ENCODE data around the gene STX19. TPM values are rescaled to one million over a fixed set of nuclear protein-coding genes. Genes with fewer than 3 reads are reported as not detected.
A peak's percentile ranks its signal among the peaks of the same experiment; 100 is the strongest.
"Not testable (repeated sequence)": the region's sequence is repeated elsewhere in the genome, so short reads cannot be mapped to it uniquely, and the experiment has no call there.

The STX19 gene
- total RNA-seq, 1 experiment from 2014 or later, result not detected

DNA sequence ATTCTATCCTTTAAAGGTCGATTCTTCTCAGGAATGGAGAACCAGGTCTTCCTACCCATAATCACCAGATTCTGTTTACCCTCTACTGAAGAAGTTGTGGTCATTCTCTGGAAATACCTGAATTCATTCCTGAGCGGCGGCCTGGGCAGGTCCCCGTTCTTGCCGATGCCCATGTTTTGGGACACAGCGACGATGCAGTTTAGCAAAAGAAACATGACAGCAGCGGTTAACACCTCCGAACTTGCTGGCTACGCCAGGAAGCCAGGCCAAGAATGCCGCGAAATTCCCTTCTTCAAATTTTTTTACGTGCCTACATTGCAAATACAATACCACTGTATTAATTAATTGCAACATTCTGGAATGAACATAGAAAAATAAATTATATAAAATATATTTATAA is 32.9 kb upstream of the STX19 start:
- Histone ChIP-seq H3K27me3 (ENCODE audit: control insufficient read depth, insufficient read depth, low read length) (no peaks in the 10 kb centered on the region), H3K4me3 (ENCODE audit: insufficient read depth, low read depth, low read length) (no peak overlapping the region), H3K36me3 (replicated peaks; ENCODE audit: control insufficient read depth, insufficient read depth, low read length) (no peaks in the 10 kb centered on the region)
- no peak for DNase-seq

GRCh38 chr3:94050546-94050945 is 22.1 kb upstream of the STX19 start:
- Histone ChIP-seq H3K27me3 (ENCODE audit: control insufficient read depth, insufficient read depth, low read length) (no peaks in the 10 kb centered on the region), H3K4me3 (ENCODE audit: insufficient read depth, low read depth, low read length) (no peak overlapping the region), H3K36me3 (replicated peaks; ENCODE audit: control insufficient read depth, insufficient read depth, low read length) (no peaks in the 10 kb centered on the region)
- no peak for DNase-seq

GRCh38 chr3:94049267-94049666 is 20.9 kb upstream of the STX19 start:
- H3K27me3 ChIP-seq (ENCODE audit: control insufficient read depth, insufficient read depth, low read length), result no peaks in the 10 kb centered on the region
- DNase-seq, result no peak
- H3K4me3 ChIP-seq (ENCODE audit: insufficient read depth, low read depth, low read length), result no peak overlapping the region
- H3K36me3 ChIP-seq (replicated peaks; ENCODE audit: control insufficient read depth, insufficient read depth, low read length), result no peaks in the 10 kb centered on the region

GRCh38 chr3:94046533-94046932 is 18.1 kb upstream of the STX19 start:
- DNase-seq, result no peak
- Histone ChIP-seq H3K36me3 (replicated peaks; ENCODE audit: control insufficient read depth, insufficient read depth, low read length) (no peaks in the 10 kb centered on the region), H3K27me3 (ENCODE audit: control insufficient read depth, insufficient read depth, low read length) (no peaks in the 10 kb centered on the region), H3K4me3 (ENCODE audit: insufficient read depth, low read depth, low read length) (no peak overlapping the region)

DNA sequence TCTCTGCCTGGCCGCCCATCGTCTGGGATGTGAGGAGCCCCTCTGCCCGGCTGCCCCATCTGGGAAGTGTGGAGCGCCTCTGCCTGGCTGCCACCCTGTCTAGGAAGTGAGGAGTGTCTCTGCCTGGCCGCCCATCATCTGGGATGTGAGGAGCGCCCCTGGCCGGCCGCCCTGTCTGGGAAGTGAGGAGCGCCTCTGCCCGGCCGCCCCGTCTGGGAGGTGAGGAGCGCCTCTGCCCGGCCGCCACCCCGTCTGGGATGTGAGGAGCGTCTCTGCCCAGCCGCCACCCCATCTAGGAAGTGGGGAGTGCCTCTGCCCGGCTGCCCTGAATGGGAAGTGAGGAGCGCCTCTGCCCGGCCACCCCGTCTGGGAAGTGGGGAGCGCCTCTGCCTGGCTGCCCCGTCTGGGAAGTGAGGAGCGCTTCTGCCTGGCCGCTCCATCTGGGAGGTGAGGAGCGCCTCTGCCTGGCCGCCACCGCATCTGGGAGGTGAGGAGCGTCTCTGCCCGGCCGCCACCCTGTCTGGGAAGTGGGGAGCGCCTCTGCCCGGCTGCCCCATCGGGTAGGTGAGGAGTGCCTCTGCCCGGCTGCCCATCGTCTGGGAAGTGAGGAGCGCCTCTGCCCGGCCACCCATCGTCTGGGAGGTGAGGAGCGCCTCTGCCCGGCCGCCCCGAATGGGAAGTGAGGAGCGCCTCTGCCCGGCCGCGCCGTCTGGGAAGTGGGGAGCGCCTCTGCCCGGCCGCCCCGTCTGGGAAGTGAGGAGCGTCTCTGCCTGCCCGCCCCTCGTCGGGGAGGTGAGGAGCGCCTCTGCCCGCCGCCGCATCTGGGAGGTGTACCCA is 15.9 kb upstream of the STX19 start:
- H3K36me3 ChIP-seq (replicated peaks; ENCODE audit: control insufficient read depth, insufficient read depth, low read length), result not testable (repeated sequence)

GRCh38 chr3:94043285-94043684 is 14.9 kb upstream of the STX19 start:
- no peak for DNase-seq
- Histone ChIP-seq H3K36me3 (replicated peaks; ENCODE audit: control insufficient read depth, insufficient read depth, low read length) (no peaks in the 10 kb centered on the region), H3K4me3 (ENCODE audit: insufficient read depth, low read depth, low read length) (no peak overlapping the region)

More for the DNA sequence above, 15.9 kb upstream of the STX19 start:
- not testable (repeated sequence) for DNase-seq; H3K4me3 ChIP-seq (ENCODE audit: insufficient read depth, low read depth, low read length); H3K27me3 ChIP-seq (ENCODE audit: control insufficient read depth, insufficient read depth, low read length)

DNA sequence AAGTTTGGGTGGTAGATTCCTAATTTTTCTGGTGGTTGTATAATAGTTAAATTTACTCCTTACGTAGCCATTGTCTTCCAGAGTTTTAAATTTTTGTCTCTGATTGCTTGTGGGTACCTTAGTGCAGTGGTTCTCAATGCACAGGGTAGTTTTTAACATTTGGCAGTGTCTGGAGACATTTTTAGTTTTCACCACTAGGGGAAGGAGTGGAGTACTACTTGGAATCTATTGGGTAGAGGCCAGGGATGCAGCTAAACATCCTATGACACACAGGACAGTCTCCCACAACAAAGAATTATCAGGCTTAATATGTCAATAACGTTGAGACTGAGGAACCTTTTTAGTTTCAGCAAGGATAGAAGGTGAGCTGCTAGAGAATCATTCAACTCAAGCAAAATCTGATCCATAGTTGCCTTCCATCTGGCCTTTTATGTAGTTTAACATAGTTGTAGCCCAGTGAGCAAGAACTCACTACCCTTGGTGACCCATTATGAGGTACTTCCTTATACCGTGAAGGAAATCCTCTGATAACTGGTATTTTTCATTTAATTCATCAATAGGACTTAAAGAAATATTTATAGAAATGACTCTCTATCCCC is 8.6 kb upstream of the STX19 start:
- Histone ChIP-seq H3K4me3 (ENCODE audit: insufficient read depth, low read depth, low read length) (no peak overlapping the region), H3K36me3 (replicated peaks; ENCODE audit: control insufficient read depth, insufficient read depth, low read length) (no peaks in the 10 kb centered on the region; the same call in 1 of the 2 replicates), H3K27me3 (ENCODE audit: control insufficient read depth, insufficient read depth, low read length) (no peaks in the 10 kb centered on the region)
- peak; percentile 42 for DNase-seq

More at GRCh38 chr3:94043285-94043684, 14.9 kb upstream of the STX19 start:
- no peaks in the 10 kb centered on the region for H3K27me3 ChIP-seq (ENCODE audit: control insufficient read depth, insufficient read depth, low read length)

DNA sequence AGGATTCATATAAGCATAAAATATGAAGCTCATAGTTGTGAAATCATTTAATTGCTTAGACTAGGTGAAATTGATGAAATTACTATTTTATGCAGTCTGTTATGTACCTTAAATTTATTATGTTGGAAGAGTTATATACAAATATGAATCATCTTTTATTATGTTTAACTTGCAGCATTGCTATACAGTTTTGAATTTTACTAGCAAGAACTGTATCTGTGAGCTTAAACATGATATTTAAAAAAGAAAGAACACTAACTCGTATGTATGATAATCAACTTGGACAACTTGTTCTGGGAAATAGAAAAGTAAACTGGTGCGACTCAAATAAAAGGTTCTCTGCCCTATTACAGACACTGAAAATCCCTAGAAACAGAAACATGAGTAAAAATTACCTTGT is 1.8 kb downstream of the STX19 start:
- H3K27me3 ChIP-seq (ENCODE audit: control insufficient read depth, insufficient read depth, low read length), result no peaks in the 10 kb centered on the region
- H3K4me3 ChIP-seq (ENCODE audit: insufficient read depth, low read depth, low read length), result no peak overlapping the region
- H3K36me3 ChIP-seq (replicated peaks; ENCODE audit: control insufficient read depth, insufficient read depth, low read length), result no peaks in the 10 kb centered on the region; the same call in 1 of the 2 replicates
- DNase-seq, result no peak

GRCh38 chr3:94024385-94024784 is 4.0 kb downstream of the STX19 start:
- Histone ChIP-seq H3K27me3 (ENCODE audit: control insufficient read depth, insufficient read depth, low read length) (no peaks in the 10 kb centered on the region), H3K36me3 (replicated peaks; ENCODE audit: control insufficient read depth, insufficient read depth, low read length) (no peaks in the 10 kb centered on the region; the same call in 1 of the 2 replicates), H3K4me3 (ENCODE audit: insufficient read depth, low read depth, low read length) (no peak overlapping the region)
- no peak for DNase-seq

- no peak overlapping the region for H3K4me3 ChIP-seq (ENCODE audit: insufficient read depth, low read depth, low read length)
- H3K27me3 ChIP-seq (ENCODE audit: control insufficient read depth, insufficient read depth, low read length), result no peaks in the 10 kb centered on the region
- DNase-seq, result no peak
- H3K36me3 ChIP-seq (replicated peaks; ENCODE audit: control insufficient read depth, insufficient read depth, low read length), result no peaks in the 10 kb centered on the region; the same call in 1 of the 2 replicates
Measured at GRCh38 chr3:94020293-94020692, 8.1 kb downstream of the STX19 start.

DNA sequence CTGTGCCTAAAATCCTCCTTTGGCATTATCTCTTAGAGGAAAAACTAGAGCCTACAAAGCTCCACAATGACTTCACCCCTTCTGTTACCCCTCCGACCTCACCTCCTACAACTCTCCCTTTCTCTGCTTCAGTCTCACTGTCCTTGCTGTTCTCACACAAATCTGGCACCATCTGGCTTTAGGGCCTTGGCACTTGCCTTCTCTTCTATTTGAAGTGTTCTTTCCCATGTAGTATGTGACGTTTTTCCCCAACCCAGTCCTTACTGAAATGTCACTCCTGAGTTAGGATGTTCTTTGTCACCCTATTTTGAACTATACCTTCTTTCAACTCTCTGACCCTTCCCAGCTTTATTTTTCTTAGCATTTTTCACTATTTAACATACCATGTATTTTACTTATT is 8.7 kb downstream of the STX19 start:
- H3K4me3 ChIP-seq (ENCODE audit: insufficient read depth, low read depth, low read length), result no peak overlapping the region
- H3K36me3 ChIP-seq (replicated peaks; ENCODE audit: control insufficient read depth, insufficient read depth, low read length), result no peaks in the 10 kb centered on the region; the same call in 1 of the 2 replicates
- no peaks in the 10 kb centered on the region for H3K27me3 ChIP-seq (ENCODE audit: control insufficient read depth, insufficient read depth, low read length)
- DNase-seq, result no peak

DNA sequence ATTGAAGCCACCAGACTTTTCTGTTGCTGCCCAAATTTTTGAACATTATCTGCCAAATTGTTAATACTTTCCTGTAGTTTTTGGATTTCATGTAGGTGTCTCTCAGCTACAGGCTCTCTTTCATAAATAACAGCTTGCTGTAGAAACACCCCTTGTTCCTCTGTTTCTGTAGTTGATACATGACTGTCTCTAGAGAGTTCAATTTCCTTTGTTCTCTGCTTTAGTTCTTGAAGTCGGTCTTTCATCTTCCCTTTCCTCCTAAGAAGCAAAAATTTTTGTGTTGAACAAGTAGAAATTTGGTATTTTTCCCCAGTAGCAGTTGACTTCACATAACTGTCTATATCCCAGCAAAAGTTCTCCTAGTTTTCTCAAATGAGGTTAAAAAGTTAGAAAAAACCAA is 13.4 kb downstream of the STX19 start:
- H3K36me3 ChIP-seq (replicated peaks; ENCODE audit: control insufficient read depth, insufficient read depth, low read length), result no peaks in the 10 kb centered on the region
- no peak for DNase-seq
- H3K4me3 ChIP-seq (ENCODE audit: insufficient read depth, low read depth, low read length), result no peak overlapping the region
- no peaks in the 10 kb centered on the region for H3K27me3 ChIP-seq (ENCODE audit: control insufficient read depth, insufficient read depth, low read length)

DNA sequence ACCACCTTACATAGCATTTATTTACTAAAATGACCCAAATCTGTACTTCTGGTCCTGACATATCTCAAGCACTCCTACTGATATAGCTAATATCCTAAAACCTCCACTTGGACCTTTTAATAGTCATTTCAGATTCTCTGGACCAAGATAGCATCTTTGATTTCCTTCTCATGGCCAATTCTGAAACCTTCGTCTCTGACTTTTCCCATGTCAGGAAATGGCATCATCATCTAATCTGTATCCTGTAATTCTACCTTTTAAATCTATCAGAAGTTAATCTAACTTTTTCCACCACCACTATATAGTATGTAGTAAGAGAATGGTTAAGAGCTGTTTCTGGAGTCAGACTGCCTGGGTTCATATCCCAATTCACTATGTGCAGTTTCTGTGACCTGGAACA is 16.2 kb downstream of the STX19 start:
- Histone ChIP-seq H3K4me3 (ENCODE audit: insufficient read depth, low read depth, low read length) (no peak overlapping the region), H3K36me3 (replicated peaks; ENCODE audit: control insufficient read depth, insufficient read depth, low read length) (no peaks in the 10 kb centered on the region), H3K27me3 (ENCODE audit: control insufficient read depth, insufficient read depth, low read length) (no peaks in the 10 kb centered on the region)
- DNase-seq, result no peak

DNA sequence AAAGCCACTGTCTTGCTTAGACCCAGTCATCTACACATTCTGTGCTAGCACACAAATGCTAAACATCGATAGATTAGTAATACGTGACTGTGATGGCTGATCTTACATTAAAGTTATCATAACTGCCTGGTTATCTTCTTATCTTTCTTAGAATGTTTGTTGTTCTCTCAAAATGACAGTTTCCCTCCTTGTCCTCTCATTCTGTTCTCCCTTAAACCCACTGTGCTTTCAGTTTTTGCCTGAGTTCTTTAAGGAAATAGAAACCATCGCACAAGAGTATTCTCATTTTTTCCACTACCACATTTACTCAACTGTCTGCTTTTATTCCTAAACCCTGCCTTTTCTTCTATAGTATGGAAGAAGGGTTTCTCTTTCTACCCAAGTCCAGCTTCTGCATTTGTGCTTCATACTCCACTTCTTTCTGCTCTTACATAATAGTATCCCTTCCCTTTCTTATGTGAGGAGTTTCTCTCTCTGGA is 17.1 kb downstream of the STX19 start:
- DNase-seq, result no peak
- no peaks in the 10 kb centered on the region for H3K36me3 ChIP-seq (replicated peaks; ENCODE audit: control insufficient read depth, insufficient read depth, low read length)
- no peaks in the 10 kb centered on the region for H3K27me3 ChIP-seq (ENCODE audit: control insufficient read depth, insufficient read depth, low read length)
- H3K4me3 ChIP-seq (ENCODE audit: insufficient read depth, low read depth, low read length), result no peak overlapping the region

DNA sequence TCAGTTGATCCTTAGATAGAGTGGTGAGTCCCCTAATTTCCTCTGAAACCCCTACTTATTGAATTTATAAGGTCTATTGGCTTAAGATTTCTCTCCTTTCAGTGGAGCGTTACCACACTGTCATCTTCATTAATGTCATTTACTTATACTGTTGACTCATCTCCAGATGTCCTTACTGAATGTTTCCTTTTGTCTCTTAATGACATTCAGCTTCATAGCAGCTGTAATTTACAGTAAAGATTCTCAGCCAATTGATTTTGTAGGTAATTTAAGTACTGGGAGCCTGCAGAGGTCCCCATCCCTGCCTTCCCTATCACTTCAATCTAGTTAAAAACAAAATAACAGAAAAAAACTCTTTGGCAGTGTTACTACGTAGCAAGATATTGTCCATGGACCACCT is 18.8 kb downstream of the STX19 start:
- Histone ChIP-seq H3K36me3 (replicated peaks; ENCODE audit: control insufficient read depth, insufficient read depth, low read length) (no peaks in the 10 kb centered on the region), H3K4me3 (ENCODE audit: insufficient read depth, low read depth, low read length) (no peak overlapping the region), H3K27me3 (ENCODE audit: control insufficient read depth, insufficient read depth, low read length) (no peaks in the 10 kb centered on the region)
- no peak for DNase-seq
